Stimulated activated CD4-positive, alpha-beta T cell treated with anti-CD3 and anti-CD28 coated beads, Interleukin-4, amount 100 ng/mL, for 48 hours (primary cell): ENCODE results near the gene CARD19.

Experiments
- DNase-seq, 2 donors: peaks; one replicate each; pipeline ENCODE4 v3.0.0-alpha.2; 2020; ENCODE audit warnings: low read depth in 2 of 2

CARD19 gene

DNA sequence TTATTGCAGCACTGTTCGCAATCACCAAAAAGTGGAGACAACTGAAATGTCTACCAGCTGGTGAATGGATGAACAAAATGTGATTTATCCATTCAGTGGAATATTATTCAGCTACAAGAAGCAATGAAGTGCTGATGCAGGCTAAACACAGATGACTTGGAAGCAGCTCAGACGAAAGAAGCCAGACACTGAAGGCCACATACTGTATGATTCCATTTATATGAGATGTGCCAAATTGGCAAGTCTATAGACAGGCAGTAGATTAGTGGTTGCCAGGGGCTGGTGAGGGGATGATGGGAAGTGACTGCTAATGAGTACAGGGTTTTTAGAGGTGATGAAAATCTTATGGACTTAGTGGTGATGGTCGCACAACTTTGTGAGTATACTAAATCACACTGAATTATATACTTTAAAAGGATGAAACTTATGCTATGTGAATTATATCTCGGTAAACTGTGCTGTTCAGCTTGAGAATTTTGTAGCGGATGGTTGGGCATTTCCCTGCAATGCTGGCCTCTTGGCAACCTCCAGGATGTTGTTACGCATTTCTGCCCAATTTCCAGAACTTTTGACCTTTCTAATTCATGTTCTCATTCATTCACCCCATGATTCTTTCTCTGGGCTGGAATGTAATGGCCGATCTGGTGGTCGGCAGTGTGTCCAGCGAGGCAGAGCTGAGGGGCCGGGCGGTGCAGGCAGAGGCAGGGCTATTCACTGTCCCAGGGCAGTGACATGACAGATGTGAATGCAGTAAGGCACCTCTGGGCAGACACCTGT, 66.0 kb downstream of the CARD19 start:
- no peak for DNase-seq
